ENCODE results near the gene SPATA20. TPM values are rescaled to one million over a fixed set of nuclear protein-coding genes. Genes with fewer than 3 reads are reported as not detected.

SPATA20 gene
- total RNA-seq, 4 donors from 2014 or later = 34.1 to 67.3 (median 38.1) TPM

DNA sequence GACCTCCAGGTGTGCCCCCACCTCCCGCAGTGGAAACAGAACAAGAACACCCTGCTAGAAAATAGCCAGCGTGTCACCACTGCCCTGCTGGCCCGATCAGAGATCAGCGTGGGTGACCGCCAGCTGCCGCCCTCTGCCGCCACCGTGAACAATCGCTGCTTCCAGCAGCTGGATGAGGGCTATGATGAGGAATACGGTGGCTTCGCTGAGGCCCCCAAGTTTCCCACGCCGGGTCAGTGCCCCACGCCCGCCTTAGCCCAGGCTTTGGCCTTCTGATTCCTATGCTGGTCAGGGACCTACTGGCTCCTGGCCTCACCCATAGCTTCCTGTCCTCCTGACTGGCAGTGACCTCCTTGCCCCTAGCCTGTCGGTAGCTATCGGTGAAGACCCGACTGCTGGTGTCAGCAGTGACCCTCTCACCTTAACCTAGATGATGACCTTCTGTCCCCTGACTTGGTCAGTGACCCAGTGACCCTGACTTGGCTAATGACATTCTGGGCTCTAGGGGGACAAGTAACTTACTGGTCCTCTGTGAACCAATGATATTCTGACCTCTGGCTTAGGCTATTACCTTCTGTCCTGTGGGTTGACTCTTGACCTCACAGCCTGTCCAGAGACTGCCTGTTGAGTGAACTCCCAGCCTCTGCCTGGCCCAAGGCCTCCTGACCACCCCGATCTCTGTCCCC is 2.4 kb downstream of the SPATA20 start:
- WGBS, 2 donors = 85 to 91% methylated on average over 9 to 11 of the region's 19 CpGs
- intact Hi-C loops (cut with DNase I) = loop anchor here (5.0 to 10.0 kb wide), 3 partner anchors 67 to 295 kb away; no protein-coding TSS in a partner anchor
- Histone ChIP-seq H3K9me3 (no peaks in the 10 kb centered on the region), H3K36me3 (peaks cover 0 to 36% (median 0%) of the 10 kb centered on the region in 3 donors), H3K27ac (no peak overlapping the region), H3K4me3 (no peak overlapping the region), H3K27me3 (no peaks in the 10 kb centered on the region), H3K4me1 (peaks cover 10 to 44% (median 12%) of the 10 kb centered on the region in 3 donors)
- no peak for DNase-seq
- TF ChIP-seq POLR2A (IDR thresholded peaks at IDR 0.05) = no peak
- TF ChIP-seq, protein P1, sequence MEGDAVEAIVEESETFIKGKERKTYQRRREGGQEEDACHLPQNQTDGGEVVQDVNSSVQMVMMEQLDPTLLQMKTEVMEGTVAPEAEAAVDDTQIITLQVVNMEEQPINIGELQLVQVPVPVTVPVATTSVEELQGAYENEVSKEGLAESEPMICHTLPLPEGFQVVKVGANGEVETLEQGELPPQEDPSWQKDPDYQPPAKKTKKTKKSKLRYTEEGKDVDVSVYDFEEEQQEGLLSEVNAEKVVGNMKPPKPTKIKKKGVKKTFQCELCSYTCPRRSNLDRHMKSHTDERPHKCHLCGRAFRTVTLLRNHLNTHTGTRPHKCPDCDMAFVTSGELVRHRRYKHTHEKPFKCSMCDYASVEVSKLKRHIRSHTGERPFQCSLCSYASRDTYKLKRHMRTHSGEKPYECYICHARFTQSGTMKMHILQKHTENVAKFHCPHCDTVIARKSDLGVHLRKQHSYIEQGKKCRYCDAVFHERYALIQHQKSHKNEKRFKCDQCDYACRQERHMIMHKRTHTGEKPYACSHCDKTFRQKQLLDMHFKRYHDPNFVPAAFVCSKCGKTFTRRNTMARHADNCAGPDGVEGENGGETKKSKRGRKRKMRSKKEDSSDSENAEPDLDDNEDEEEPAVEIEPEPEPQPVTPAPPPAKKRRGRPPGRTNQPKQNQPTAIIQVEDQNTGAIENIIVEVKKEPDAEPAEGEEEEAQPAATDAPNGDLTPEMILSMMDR (IDR thresholded peaks at IDR 0.05) = no peak

DNA sequence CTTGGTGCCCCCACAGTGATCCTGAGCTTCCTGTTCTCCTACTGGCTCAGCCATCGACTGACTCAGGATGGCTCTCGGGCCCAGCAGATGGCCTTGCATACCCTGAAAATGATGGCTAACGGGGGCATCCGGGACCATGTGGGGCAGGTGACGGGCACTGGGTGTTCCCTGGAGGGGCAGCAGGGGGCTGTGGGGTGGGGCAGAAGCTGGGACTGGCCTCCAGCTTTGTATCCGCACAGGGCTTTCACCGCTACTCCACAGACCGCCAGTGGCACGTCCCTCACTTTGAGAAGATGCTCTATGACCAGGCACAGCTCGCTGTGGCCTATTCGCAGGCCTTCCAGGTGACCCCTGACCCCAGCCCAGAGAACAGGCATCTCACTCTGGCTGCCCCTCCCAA is 3.0 kb downstream of the SPATA20 start:
- 90 to 95% methylated on average over 6 to 8 of the region's 11 CpGs for WGBS, 2 donors
- intact Hi-C loops (cut with DNase I) = loop anchor here (2.0 to 10.0 kb wide), 4 partner anchors 68 to 295 kb away; no protein-coding TSS in a partner anchor
- no peak for DNase-seq
- H3K4me3 ChIP-seq = no peak overlapping the region
- peaks cover 0 to 38% (median 0%) of the 10 kb centered on the region in 3 donors for H3K36me3 ChIP-seq
- H3K4me1 ChIP-seq = peaks cover 10 to 40% (median 12%) of the 10 kb centered on the region in 3 donors
- no peaks in the 10 kb centered on the region for H3K9me3 ChIP-seq
- no peak for TF ChIP-seq POLR2A (IDR thresholded peaks at IDR 0.05)
- TF ChIP-seq, protein P1 (IDR thresholded peaks at IDR 0.05) = no peak
- no peak overlapping the region for H3K27ac ChIP-seq
- H3K27me3 ChIP-seq = no peaks in the 10 kb centered on the region

DNA sequence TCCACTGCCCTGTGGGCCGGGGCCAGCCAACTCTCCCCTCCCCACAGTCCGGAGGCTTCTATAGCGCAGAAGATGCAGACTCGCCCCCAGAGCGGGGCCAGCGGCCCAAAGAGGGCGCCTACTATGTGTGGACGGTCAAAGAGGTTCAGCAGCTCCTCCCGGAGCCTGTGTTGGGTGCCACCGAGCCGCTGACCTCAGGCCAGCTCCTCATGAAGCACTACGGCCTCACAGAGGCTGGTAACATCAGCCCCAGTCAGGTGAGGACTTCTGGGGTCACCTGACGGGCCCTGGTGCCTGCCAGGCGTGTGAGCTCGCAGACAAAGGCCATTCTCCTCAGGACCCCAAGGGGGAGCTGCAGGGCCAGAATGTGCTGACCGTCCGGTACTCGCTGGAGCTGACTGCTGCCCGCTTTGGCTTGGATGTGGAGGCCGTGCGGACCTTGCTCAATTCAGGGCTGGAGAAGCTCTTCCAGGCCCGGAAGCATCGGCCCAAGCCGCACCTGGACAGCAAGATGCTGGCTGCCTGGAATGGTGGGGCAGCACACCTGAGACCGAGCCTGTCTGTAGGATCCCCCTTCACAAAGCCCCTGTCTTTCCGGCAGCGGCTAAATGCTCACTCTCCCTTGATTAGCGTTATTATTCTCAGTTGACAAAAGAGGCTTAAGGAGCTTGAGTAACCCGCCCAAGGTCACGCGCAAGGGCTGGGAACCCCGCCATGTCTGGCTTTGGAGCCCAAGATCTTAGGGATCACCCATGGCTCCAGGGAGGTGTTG is 3.9 kb downstream of the SPATA20 start:
- Histone ChIP-seq H3K27ac (peak overlapping the region in 2 of 4 donors; percentile 32 to 55), H3K4me3 (no peak overlapping the region), H3K27me3 (peaks cover 0 to 6% (median 0%) of the 10 kb centered on the region in 4 donors), H3K36me3 (peaks cover 0 to 47% (median 0%) of the 10 kb centered on the region in 3 donors), H3K4me1 (peaks cover 10 to 35% (median 12%) of the 10 kb centered on the region in 3 donors), H3K9me3 (no peaks in the 10 kb centered on the region)
- intact Hi-C loops (cut with DNase I) = loop anchor here (2.0 kb wide), 1 partner anchor 78 kb away; no protein-coding TSS in a partner anchor
- 90 to 94% methylated on average over 2 to 10 of the region's 32 CpGs for WGBS, 2 donors
- TF ChIP-seq POLR2A (IDR thresholded peaks at IDR 0.05) = no peak
- TF ChIP-seq, protein P1 (IDR thresholded peaks at IDR 0.05) = peak in 5 of 6 experiments; percentile 52 to 71 (median 58)
- no peak for DNase-seq

DNA sequence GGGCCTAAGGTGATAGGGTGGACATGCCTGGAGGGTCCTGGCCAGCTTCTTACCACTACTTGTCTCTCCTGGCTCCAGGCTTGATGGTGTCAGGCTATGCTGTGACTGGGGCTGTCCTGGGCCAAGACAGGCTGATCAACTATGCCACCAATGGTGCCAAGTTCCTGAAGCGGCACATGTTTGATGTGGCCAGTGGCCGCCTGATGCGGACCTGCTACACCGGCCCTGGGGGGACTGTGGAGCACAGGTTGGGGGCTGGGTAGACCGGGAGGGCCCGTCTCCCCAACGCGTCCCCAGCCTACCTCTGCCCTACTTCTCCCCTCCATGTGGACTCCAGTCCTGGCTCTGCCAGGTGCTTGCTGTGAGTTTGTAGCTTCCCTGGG is 4.5 kb downstream of the SPATA20 start:
- H3K27ac ChIP-seq = peak overlapping the region in 1 of 4 donors; percentile 55
- DNase-seq = no peak
- H3K4me3 ChIP-seq = no peak overlapping the region
- peaks cover 0 to 12% (median 0%) of the 10 kb centered on the region in 4 donors for H3K27me3 ChIP-seq
- H3K9me3 ChIP-seq = no peaks in the 10 kb centered on the region
- peaks cover 10 to 31% (median 12%) of the 10 kb centered on the region in 3 donors for H3K4me1 ChIP-seq
- 98% methylated on average over 8 of the region's 8 CpGs; no CpG with 5 or more reads in 1 of the 2 donors for WGBS, 2 donors
- H3K36me3 ChIP-seq = peaks cover 0 to 52% (median 0%) of the 10 kb centered on the region in 3 donors
- intact Hi-C loops (cut with DNase I) = loop anchor here (2.0 kb wide), 1 partner anchor 77 kb away; no protein-coding TSS in a partner anchor
- TF ChIP-seq, protein P1 (IDR thresholded peaks at IDR 0.05) = no peak
- TF ChIP-seq POLR2A (IDR thresholded peaks at IDR 0.05) = no peak
